ENCODE data around the gene RPUSD3.
A peak's percentile ranks its signal among the peaks of the same experiment; 100 is the strongest.

The RPUSD3 gene

DNA sequence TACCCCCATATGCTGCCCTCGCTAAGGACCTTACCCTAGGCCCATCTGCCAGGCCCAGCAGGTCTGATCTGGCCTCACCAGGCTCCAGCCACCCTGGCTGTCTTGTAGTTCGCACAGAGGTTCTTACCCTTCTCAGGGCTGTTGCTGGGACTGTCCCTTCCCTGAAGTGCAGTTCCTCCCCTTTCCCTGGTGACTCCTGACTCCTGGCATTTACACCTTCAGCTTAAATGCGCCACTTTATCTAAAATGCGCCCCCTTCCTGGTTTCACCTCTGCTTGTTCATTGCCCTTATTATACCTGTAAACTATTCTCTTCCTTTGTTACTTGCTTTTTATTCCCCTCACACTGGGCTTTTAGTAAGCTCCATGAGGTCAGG, 34.6 kb downstream of the RPUSD3 start:
- H3K27me3 ChIP-seq (ENCODE audit: control insufficient read depth in 5 of 5, insufficient read depth in 4 of 5, low read length in 5 of 5) = no peaks in the 10 kb centered on the region
- H3K36me3 ChIP-seq (ENCODE audit: control insufficient read depth in 5 of 5, insufficient read depth in 5 of 5, low read length in 5 of 5) = peaks cover 7 to 44% (median 39%) of the 10 kb centered on the region in 5 donors
- H3K4me1 ChIP-seq (ENCODE audit: control insufficient read depth in 5 of 5, insufficient read depth in 5 of 5, low read length in 5 of 5) = peaks cover 0 to 22% (median 18%) of the 10 kb centered on the region in 5 donors
- peak overlapping the region; percentile 89 for H3K27ac ChIP-seq (ENCODE audit: low read depth, low read length)
- peak overlapping the region; percentile 44 to 85 (median 75) for H3K9ac ChIP-seq (ENCODE audit: low read length in 5 of 5)
- H3K9me3 ChIP-seq (ENCODE audit: control insufficient read depth in 5 of 5, low read length in 5 of 5) = no peaks in the 10 kb centered on the region
- peak overlapping the region; percentile 41 to 77 (median 75) for H3K4me3 ChIP-seq (ENCODE audit: low read depth in 1 of 5, low read length in 5 of 5)

DNA sequence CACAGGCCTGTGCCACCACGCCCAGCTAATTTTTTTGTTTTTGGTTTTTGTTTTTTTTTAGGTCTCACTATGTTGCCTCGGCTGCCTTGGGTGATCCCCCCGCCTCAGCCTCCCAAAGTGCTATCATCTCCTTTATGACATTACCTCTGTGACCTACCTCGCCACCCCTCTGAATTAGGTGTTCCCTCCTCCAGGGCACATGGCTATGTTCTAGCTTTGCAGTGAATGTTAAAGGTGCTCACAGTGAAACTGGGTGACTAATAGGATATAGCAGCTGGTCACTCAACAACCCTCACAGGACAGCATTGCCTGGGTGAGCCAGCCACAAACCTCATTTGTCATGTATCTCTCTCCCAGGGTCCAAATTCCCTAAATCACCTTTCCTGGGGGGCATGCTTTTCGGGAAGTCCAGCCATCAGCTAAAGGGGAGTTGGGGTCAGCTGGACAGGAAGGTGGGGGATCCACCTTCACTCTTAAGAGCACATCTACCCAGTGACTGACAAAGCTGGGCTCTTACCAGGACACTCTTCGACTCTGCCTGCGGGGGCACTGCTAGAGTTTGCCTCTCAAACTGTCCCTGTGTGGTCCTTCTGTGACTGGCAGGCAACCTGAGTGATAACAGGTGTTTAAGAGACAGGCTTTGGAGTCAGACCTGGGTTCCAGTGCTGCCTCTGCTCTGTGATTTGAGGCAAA, 35.3 kb downstream of the RPUSD3 start:
- Histone ChIP-seq H3K4me3 (ENCODE audit: low read depth in 1 of 5, low read length in 5 of 5) (no peak overlapping the region), H3K36me3 (ENCODE audit: control insufficient read depth in 5 of 5, insufficient read depth in 5 of 5, low read length in 5 of 5) (peaks cover 8 to 50% (median 46%) of the 10 kb centered on the region in 5 donors), H3K9ac (ENCODE audit: low read length in 5 of 5) (peak overlapping the region in 1 of 5 donors; percentile 85), H3K27ac (ENCODE audit: low read depth, low read length) (peak overlapping the region; percentile 89), H3K9me3 (ENCODE audit: control insufficient read depth in 5 of 5, low read length in 5 of 5) (no peaks in the 10 kb centered on the region), H3K27me3 (ENCODE audit: control insufficient read depth in 5 of 5, insufficient read depth in 4 of 5, low read length in 5 of 5) (no peaks in the 10 kb centered on the region), H3K4me1 (ENCODE audit: control insufficient read depth in 5 of 5, insufficient read depth in 5 of 5, low read length in 5 of 5) (peaks cover 0 to 22% (median 18%) of the 10 kb centered on the region in 5 donors)

DNA sequence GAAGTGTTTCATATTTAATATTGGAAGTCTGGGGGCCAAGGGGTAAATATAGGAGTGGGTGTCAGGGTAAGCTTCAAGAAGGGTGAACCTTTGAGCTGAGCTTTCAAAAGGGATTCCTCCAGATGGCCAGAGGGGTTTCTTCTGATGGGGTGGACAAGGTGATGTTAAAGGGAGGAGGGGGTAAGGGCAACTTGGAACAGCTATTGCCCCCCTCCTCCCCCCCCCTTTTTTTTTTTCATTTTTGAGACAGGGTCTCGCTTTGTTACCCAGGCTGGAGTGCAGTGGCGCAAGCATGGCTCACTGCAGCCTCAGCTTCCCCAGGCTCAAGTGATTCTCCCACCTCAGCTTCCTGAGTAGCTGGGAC, 35.8 kb downstream of the RPUSD3 start:
- H3K4me3 ChIP-seq (ENCODE audit: low read depth in 1 of 5, low read length in 5 of 5) = no peak overlapping the region
- no peak overlapping the region for H3K27ac ChIP-seq (ENCODE audit: low read depth, low read length)
- H3K9ac ChIP-seq (ENCODE audit: low read length in 5 of 5) = no peak overlapping the region
- H3K9me3 ChIP-seq (ENCODE audit: control insufficient read depth in 5 of 5, low read length in 5 of 5) = no peaks in the 10 kb centered on the region
- no peaks in the 10 kb centered on the region for H3K27me3 ChIP-seq (ENCODE audit: control insufficient read depth in 5 of 5, insufficient read depth in 4 of 5, low read length in 5 of 5)
- H3K4me1 ChIP-seq (ENCODE audit: control insufficient read depth in 5 of 5, insufficient read depth in 5 of 5, low read length in 5 of 5) = peaks cover 0 to 22% (median 18%) of the 10 kb centered on the region in 5 donors
- peaks cover 8 to 50% (median 48%) of the 10 kb centered on the region in 5 donors for H3K36me3 ChIP-seq (ENCODE audit: control insufficient read depth in 5 of 5, insufficient read depth in 5 of 5, low read length in 5 of 5)

DNA sequence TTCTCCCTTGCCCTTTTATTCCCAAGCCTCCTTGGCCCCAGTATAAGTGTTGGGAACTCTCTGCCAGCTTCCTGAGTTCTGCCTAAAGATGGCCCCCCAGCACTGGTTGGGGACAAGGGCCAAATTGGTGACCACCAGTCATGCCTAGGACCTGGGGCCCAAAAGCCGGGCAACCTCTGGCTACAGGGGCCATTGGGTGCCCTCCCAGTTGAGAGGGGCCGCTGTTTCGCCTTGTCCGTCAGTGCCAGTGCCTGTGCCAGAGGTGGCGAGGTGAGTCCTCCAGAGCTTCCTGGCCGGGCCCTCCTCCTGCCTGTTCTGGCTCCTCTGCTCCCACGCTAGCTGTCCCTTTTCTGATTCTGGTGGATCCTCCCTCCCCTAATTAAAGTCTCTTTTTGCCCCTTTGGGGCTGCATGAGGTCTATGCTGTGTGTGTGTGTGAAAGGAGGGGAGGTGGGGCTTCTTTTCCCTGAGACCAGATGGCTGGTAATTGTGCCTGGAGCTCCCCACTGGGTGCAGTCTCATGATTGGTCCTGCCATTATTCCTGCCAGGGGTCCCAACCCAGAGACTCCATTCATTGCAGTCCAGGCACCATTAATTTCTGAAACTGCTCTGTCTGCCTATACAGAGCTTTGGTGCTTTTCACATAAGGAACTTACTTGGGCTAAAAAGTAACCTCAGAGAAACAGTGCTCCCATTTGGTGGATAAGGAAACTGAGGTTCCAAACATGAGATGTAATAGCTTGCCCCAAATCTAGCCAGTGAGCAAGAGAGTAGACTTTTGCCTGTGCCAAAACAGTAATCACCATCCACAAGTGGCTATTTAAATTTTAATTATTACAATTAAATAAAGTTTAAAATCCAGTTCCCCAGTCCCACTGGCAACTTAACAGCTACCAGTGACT, 36.9 kb downstream of the RPUSD3 start:
- Histone ChIP-seq H3K27ac (ENCODE audit: low read depth, low read length) (no peak overlapping the region), H3K36me3 (ENCODE audit: control insufficient read depth in 5 of 5, insufficient read depth in 5 of 5, low read length in 5 of 5) (peaks cover 8 to 57% (median 48%) of the 10 kb centered on the region in 5 donors), H3K9me3 (ENCODE audit: control insufficient read depth in 5 of 5, low read length in 5 of 5) (no peaks in the 10 kb centered on the region), H3K9ac (ENCODE audit: low read length in 5 of 5) (no peak overlapping the region), H3K4me3 (ENCODE audit: low read depth in 1 of 5, low read length in 5 of 5) (no peak overlapping the region), H3K27me3 (ENCODE audit: control insufficient read depth in 5 of 5, insufficient read depth in 4 of 5, low read length in 5 of 5) (no peaks in the 10 kb centered on the region), H3K4me1 (ENCODE audit: control insufficient read depth in 5 of 5, insufficient read depth in 5 of 5, low read length in 5 of 5) (peaks cover 0 to 22% (median 18%) of the 10 kb centered on the region in 5 donors)

DNA sequence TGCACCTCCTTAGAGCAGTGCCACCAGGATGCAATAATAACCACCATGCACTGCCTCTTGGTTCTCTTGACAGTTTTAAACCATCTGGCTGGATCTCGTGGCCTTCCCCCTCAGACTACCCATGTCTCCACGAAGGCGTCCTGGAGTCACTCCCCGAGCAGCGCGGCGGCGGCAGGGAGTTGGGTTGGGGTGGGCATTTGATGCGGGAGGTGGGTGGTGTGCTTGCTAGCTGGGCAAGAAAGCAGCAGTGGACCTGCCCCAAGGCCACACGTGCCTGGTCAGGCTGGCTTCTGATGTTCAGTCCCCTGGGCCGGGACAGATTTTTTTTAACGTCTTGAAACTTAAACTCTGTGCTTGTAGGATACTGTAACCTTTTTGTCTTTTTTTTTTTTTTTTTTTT, 37.7 kb downstream of the RPUSD3 start:
- Histone ChIP-seq H3K36me3 (ENCODE audit: control insufficient read depth in 5 of 5, insufficient read depth in 5 of 5, low read length in 5 of 5) (peaks cover 12 to 64% (median 56%) of the 10 kb centered on the region in 5 donors), H3K9me3 (ENCODE audit: control insufficient read depth in 5 of 5, low read length in 5 of 5) (no peaks in the 10 kb centered on the region), H3K4me3 (ENCODE audit: low read depth in 1 of 5, low read length in 5 of 5) (no peak overlapping the region), H3K27ac (ENCODE audit: low read depth, low read length) (no peak overlapping the region), H3K27me3 (ENCODE audit: control insufficient read depth in 5 of 5, insufficient read depth in 4 of 5, low read length in 5 of 5) (no peaks in the 10 kb centered on the region), H3K4me1 (ENCODE audit: control insufficient read depth in 5 of 5, insufficient read depth in 5 of 5, low read length in 5 of 5) (peaks cover 0 to 20% (median 16%) of the 10 kb centered on the region in 5 donors), H3K9ac (ENCODE audit: low read length in 5 of 5) (no peak overlapping the region)

DNA sequence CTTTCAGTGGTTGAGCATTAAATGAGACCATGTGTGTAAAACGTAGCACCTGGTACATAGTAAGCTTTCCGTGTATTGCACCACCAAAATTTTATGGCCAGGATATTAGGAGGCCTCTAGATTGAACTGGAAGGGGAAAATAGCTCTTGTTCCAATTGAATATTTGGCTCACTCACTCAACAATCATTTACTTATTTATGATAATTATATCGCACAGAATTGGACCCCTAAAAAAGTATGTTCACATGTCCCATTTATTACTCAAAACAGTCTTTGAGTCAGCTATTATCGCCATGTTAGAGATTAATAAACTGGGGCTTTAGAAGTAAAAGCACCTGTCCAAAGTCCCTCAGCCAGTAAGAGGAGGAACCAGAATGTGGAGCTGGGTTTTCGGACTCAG, 38.8 kb downstream of the RPUSD3 start:
- H3K36me3 ChIP-seq (ENCODE audit: control insufficient read depth in 5 of 5, insufficient read depth in 5 of 5, low read length in 5 of 5) = peaks cover 15 to 74% (median 65%) of the 10 kb centered on the region in 5 donors
- peaks cover 0 to 10% (median 7%) of the 10 kb centered on the region in 5 donors for H3K4me1 ChIP-seq (ENCODE audit: control insufficient read depth in 5 of 5, insufficient read depth in 5 of 5, low read length in 5 of 5)
- H3K27me3 ChIP-seq (ENCODE audit: control insufficient read depth in 5 of 5, insufficient read depth in 4 of 5, low read length in 5 of 5) = no peaks in the 10 kb centered on the region
- no peak overlapping the region for H3K4me3 ChIP-seq (ENCODE audit: low read depth in 1 of 5, low read length in 5 of 5)
- no peak overlapping the region for H3K27ac ChIP-seq (ENCODE audit: low read depth, low read length)
- H3K9ac ChIP-seq (ENCODE audit: low read length in 5 of 5) = no peak overlapping the region
- no peaks in the 10 kb centered on the region for H3K9me3 ChIP-seq (ENCODE audit: control insufficient read depth in 5 of 5, low read length in 5 of 5)

DNA sequence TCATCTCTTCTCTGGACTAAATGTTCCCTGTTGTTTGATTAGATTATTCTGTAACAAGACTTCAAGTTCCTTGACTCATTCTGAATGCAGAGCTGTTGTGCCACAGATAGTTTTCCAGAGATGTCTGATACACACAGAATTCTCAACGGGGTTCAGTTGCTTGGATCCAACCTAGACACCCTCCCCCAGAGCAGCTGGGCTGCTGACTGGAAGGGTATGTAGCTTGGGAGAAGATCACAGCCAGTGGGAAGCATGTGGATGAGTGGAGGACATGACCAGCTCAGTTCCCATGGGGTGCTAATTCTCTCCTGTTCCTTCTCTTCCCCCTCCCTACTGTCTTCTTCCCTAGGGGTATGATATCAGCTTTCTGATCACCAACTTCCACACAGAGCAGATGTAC, 40.3 kb downstream of the RPUSD3 start:
- Histone ChIP-seq H3K4me1 (ENCODE audit: control insufficient read depth in 5 of 5, insufficient read depth in 5 of 5, low read length in 5 of 5) (no peaks in the 10 kb centered on the region), H3K36me3 (ENCODE audit: control insufficient read depth in 5 of 5, insufficient read depth in 5 of 5, low read length in 5 of 5) (peaks cover 24 to 90% (median 79%) of the 10 kb centered on the region in 5 donors), H3K9me3 (ENCODE audit: control insufficient read depth in 5 of 5, low read length in 5 of 5) (no peaks in the 10 kb centered on the region), H3K27ac (ENCODE audit: low read depth, low read length) (no peak overlapping the region), H3K4me3 (ENCODE audit: low read depth in 1 of 5, low read length in 5 of 5) (no peak overlapping the region), H3K9ac (ENCODE audit: low read length in 5 of 5) (no peak overlapping the region), H3K27me3 (ENCODE audit: control insufficient read depth in 5 of 5, insufficient read depth in 4 of 5, low read length in 5 of 5) (no peaks in the 10 kb centered on the region)

DNA sequence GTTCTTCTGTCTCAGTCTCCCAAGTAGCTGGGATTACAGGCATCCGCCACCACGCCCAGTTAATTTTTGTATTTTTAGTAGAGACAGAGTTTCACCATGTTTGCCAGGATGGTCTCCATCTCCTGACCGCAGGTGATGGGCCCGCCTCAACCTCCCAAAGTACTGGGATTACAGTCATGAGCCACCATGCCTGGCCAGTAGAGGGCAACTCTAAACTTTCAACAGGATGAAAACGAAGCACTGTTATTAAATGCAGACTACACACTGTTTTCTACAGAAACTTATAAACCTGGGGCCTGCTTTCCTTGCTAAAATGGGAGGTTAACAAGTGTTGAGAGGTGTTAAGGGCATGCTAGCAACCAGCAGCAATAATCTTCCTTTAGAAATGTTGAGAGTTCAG, 43.3 kb downstream of the RPUSD3 start:
- H3K27ac ChIP-seq (ENCODE audit: low read depth, low read length) = no peak overlapping the region
- H3K4me3 ChIP-seq (ENCODE audit: low read depth in 1 of 5, low read length in 5 of 5) = no peak overlapping the region
- H3K27me3 ChIP-seq (ENCODE audit: control insufficient read depth in 5 of 5, insufficient read depth in 4 of 5, low read length in 5 of 5) = no peaks in the 10 kb centered on the region
- peaks cover 0 to 10% (median under 1%) of the 10 kb centered on the region in 5 donors for H3K4me1 ChIP-seq (ENCODE audit: control insufficient read depth in 5 of 5, insufficient read depth in 5 of 5, low read length in 5 of 5)
- no peaks in the 10 kb centered on the region for H3K9me3 ChIP-seq (ENCODE audit: control insufficient read depth in 5 of 5, low read length in 5 of 5)
- H3K9ac ChIP-seq (ENCODE audit: low read length in 5 of 5) = no peak overlapping the region
- H3K36me3 ChIP-seq (ENCODE audit: control insufficient read depth in 5 of 5, insufficient read depth in 5 of 5, low read length in 5 of 5) = peaks cover 28 to 83% (median 76%) of the 10 kb centered on the region in 5 donors

DNA sequence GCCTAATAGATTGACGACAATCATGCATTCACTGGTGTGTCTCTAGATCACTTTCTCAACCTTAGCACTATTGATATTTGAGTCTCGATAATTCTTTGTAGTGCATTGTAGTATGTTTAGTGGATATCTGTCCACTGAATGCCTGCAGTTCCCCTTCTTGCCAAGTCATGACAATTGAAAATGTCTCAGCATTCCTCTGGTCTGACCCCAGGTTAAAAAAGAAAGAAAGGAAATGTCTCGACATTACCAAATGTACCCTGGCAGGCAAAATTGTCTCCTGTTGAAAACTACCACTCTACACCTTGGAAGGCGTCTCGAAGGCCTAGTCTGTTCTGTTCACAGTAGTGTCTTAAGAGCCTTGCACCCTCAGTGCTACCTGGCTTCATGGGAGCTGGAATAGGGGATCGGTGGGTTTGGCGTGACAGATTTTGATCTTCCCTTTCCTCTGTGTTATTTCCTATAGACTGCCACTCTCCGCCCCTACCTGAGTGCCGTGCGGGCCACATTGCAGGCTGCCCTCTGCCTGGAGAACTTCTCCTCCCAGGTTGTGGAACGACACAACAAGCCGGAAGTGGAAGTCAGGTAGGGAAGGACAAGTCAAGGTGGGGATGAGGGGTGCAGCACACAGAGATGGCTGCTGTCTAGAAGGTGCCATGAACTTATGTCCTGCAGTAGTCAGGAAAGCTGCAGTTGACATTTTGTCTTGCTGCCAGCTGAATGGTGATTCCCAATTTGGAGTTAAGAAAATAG, 46.4 kb downstream of the RPUSD3 start:
- H3K27ac ChIP-seq (ENCODE audit: low read depth, low read length) = no peak overlapping the region
- H3K36me3 ChIP-seq (ENCODE audit: control insufficient read depth in 5 of 5, insufficient read depth in 5 of 5, low read length in 5 of 5) = peaks cover 20 to 60% (median 47%) of the 10 kb centered on the region in 5 donors
- no peaks in the 10 kb centered on the region for H3K27me3 ChIP-seq (ENCODE audit: control insufficient read depth in 5 of 5, insufficient read depth in 4 of 5, low read length in 5 of 5)

More for the DNA sequence above, 46.4 kb downstream of the RPUSD3 start:
- no peaks in the 10 kb centered on the region for H3K9me3 ChIP-seq (ENCODE audit: control insufficient read depth in 5 of 5, low read length in 5 of 5)
- peaks cover 2 to 28% (median 20%) of the 10 kb centered on the region in 5 donors for H3K4me1 ChIP-seq (ENCODE audit: control insufficient read depth in 5 of 5, insufficient read depth in 5 of 5, low read length in 5 of 5)
- no peak overlapping the region for H3K9ac ChIP-seq (ENCODE audit: low read length in 5 of 5)
- H3K4me3 ChIP-seq (ENCODE audit: low read depth in 1 of 5, low read length in 5 of 5) = no peak overlapping the region
